Ramos (cell line): ENCODE data around the gene IKZF4.
"Not testable (repeated sequence)": the region's sequence is repeated elsewhere in the genome, so short reads cannot be mapped to it uniquely, and the experiment has no call there.

Experiments used
- in situ Hi-C: fragments of 300-500 bp; cut with MboI; formaldehyde crosslinking; loops from one replicate; pipeline ENCODE4 v1.14.3; 2022; ENCODE audit warnings: low sequenced_read_pairs; ENCODE audit not compliant: unreplicated experiment

The IKZF4 gene

DNA sequence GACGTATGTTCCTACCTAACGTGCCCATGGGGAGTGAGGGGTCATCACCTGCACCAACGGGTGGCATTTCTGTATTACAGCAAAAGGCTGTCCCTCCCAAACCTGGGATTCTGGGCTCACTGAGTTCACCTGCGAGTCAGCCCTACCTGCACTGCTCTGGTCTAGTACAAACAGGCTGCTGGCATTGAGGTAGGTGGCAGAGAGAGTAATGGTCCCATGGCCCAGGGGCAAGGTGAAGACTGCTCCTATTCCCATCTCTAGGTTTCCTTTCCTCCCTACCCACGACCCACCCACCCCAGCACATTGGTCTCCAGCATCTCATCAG lies 23.3 kb upstream of the IKZF4 start:
- in situ Hi-C loops = no loop called here

DNA sequence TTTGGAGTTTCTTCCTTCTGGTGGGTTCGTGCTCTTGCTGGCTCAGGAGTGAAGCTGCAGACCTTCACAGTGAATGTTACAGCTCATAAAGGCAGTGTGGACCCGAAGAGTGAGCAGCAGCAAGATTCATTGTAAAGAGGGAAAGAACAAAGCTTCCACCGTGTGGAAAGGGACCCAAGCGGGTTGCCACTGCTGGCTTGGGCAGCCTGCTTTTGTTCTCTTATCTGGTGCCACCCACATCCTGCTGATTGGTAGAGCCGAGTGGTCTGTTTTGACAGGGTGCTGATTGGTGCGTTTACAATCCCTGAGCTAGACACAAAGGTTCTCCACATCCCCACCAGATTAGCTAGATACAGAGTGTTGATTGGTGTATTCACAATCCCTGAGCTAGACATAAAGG lies 21.3 kb upstream of the IKZF4 start:
- in situ Hi-C loops = not testable (repeated sequence)

DNA sequence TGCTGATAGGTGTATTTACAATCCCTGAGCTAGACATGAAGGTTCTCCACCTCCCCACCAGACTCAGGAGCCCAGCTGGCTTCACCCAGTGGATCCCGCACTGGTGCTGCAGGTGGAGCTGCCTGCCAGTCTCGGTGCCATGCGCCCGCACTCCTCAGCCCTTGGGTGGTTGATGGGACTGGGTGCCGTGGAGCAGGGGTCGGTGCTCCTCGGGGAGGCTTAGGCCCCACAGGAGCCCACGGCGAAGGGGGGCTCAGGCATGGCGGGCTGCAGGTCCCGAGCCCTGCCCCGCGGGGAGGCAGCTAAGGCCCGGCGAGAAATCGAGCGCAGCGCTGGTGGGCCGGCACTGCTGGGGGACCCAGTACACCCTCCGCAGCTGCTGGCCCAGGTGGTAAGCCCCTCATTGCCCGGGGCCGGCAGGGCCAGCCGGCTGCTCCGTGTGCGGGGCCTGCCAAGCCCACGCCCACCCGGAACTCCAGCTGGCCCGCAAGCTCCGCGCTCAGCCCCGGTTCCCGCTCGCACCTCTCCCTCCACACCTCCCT lies 20.8 kb upstream of the IKZF4 start:
- in situ Hi-C loops = not testable (repeated sequence)

DNA sequence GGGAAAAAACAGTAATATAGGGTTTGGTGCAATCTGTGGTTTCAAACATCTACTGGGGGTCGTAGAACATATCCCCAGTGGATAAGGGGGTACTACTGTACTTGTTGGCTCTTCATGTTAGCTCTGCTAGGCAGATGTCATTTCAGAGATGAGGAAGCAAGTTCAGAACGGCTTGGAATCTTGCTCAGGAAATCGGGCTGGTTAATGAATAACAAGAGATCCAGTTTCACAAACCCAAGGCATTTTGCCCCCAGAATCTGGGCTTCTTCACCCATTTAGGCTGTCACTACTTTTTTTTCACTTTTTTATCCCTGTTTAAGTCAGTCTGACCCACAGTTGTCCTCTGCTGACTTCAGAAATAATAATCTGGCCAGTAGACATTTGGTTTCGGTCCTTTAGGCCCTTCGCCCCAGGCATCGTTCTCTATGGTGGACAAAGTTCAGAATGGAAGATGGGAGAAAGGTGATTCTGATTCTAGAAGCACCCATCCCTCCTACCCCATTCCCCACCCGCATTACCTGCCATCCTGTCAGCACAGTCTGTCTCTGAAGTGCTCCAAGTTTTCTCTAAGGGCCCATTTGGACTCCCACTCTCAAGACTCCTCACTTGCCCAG lies 19.2 kb upstream of the IKZF4 start:
- in situ Hi-C loops = no loop called here

DNA sequence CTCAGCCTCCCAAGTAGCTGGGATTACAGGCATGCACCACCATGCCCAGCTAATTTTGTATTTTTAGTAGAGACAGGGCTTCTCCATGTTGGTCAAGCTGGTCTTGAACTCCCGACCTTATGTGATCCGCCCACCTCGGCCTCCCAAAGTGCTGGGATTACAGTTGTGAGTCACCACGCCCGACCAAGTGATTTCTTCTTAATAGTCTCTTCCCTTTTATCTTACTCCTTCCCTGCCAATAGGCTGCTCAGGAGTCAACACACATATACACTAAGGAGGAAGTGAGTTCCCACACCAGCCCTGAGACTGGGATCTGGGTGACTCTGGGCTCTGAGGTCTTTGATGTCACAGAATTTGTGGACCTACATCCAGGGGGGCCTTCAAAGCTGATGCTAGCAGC lies 17.5 kb upstream of the IKZF4 start:
- in situ Hi-C loops = not testable (repeated sequence)

DNA sequence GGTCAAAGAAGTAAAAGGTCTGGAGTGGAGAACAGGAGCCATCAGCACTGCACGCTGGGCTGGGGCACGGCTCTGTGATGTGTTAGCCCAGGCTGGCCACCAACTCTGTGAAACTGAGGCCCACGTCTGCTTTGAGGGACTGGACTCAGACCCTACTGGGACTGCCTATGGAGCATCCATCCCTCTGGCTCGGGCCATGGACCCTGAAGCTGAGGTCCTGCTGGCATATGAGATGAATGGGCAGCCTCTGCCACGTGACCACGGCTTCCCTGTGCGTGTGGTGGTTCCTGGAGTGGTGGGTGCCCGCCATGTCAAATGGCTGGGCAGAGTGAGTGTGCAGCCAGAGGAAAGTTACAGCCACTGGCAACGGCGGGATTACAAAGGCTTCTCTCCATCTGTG lies 16.6 kb upstream of the IKZF4 start:
- in situ Hi-C loops = no loop called here

DNA sequence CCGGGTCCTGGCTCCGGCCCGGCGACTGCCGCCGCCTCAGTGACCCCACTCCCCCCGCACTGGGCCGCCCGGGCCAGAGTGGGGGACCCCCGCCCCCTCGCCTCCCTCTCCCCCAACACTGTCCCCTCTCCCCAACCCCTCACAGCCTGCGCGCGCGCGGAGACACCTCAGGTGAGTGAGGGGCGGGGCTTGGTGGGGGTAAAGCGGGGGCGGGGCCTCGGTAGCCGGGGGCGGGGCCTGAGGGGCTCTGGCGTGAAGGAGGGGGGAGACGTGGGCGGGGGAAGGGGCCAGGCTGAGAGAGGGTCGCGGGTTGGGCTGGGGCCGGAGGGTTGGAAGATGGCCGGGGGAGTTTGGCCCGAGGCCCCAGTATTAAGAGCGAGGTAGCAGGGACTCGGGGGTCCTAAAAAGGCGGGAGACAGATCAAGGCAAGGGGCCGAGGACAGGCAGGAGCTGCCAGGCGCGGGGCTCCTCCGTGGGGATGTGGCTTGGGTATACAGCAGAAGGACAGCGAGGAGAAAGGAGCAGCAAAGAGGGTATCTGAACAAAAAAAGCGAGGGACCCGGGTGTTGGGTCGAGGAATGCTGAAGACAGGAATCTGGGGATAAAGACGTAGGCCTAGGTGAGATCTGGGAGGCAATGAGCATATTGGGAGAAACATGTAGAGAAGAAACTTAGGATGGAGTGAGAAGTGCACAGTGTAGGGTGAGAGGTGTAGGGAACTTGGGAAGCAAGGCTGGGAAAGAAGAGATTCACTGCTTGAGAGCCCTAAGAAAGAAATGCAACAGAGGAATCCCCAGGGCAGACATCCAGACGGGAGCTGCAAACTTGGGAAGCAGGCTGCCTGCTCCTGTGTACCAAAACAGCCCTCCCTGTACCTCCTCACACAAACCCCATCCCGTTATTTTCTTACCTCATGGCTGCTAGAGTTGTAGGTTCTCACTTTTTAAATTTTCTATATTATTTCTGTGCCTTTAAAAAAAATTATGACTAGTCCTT lies 13.0 kb upstream of the IKZF4 start:
- in situ Hi-C loops = no loop called here

DNA sequence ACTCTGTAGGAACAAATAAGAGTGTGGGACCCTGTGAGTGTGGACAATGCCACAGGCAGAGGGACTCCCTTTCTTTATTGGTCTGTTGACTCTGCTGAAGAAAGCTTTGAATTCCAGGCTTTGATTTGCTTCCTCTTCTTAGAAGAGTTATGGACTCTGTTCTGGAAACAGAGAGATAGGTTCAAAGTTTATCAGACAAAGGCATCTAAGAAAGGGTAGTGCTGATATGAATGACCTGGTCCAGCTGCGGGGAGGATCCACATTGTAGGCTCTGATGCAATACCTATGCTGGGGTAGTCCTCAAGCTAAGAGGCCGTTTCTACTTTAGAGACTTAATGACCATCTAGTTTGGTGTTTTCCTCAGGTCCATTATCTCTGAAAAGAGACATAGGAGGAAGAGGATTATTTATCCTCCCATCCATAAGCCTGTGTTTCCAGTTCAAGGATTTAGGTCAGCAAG lies 10.7 kb upstream of the IKZF4 start:
- in situ Hi-C loops = no loop called here

DNA sequence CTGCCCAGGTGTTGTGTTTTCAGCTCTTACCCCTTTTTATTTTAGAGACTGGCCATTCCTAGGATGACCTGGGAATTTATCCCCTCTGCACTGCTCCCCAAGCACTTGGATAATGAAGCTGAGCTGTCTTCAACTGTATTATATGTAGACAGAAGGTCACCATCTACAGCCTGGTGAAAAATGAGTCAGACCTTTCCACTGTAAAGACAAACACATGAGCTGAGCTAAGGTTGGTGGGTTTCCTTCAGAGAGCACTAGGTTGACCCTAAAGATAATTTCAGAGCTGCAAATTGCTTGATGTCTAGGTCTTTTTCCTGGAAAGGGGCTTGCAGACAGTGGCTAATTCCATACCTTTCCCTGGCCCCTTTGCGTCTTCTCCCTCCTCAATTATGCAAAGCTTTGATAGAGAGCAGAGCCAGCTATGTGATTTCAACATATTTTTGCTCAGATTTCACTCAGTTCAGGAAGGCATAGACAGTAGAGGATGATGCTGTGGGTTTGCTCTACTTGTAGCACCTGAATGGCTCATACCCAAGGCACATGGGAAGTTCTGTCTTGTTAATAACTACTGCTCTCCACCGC lies 9.2 kb upstream of the IKZF4 start:
- in situ Hi-C loops = no loop called here

DNA sequence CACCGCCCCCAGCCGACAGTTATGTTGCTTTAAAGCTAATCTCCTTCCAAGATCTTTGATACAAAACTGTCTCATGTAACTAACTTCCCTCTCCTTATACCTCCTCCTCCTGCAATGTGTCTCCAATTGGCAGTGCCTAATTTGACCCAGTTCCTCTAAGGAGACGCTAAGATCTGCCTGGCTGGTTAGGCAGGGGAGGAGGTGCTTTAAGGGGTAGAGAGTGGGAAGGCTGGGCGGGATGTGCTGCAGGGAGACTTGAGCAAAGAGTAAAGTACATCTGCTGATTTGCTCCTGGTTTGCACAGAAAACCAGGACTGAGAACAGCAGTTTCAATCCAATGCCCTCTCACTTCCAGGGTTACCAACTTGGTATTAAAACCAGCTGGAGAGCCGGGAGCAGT lies 7.4 kb upstream of the IKZF4 start:
- in situ Hi-C loops = no loop called here

DNA sequence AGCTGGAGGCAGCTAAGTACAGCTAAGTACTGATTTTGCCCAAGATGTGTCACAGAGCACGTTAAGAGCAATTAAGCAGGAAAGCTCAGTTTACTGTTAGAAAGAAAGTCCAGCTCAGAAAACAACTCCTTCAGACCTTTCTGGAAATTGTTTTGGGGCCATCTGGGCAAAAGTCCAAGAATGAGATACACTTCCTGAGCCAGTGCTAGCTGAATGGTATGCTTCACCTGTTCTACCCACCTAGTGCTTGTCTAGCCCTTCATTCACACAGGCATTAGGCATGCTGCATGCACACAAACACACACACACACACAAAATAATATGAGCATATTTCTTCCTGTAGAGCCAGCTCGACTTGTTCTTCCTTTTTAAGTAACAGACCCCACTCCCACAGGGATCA lies 6.6 kb upstream of the IKZF4 start:
- in situ Hi-C loops = no loop called here

DNA sequence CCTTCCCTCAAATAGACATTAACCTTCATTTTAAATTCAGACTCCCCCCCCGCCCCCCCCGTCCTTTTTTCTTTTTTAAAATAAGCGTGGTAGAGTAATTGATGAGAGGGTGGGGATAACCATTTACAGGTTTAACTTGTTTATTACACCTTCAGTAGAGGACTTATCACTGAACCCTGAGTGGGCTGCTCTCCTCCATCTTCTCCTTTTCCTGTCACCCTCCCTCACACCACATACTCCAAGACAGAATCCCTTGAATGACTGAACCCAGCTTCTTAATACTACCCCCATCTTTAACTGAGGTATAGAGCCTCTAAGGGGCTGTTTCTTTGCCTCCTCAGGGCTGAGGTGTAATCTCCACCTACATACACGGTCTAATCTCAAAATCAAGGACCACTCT lies 3.7 kb upstream of the IKZF4 start:
- in situ Hi-C loops = no loop called here

DNA sequence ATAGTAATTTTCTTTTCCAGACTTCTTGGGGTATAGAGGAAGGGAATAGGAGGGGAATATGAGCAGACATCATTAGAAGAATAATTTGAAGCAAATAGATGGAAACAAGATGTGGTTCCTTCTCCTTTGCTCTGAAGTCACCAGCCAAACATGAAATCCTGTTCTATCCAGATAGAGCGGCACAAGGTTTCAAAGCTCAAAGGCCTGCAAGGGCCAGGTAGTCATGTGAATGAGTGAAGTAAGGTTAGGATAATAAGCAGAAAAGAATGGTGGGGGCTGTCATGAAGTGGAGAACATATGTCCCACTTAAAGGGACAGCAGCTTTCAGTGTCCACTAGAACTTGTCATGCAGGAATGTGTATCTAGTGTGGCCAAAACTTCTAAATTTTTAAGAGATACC lies 2.5 kb upstream of the IKZF4 start:
- in situ Hi-C loops = no loop called here

DNA sequence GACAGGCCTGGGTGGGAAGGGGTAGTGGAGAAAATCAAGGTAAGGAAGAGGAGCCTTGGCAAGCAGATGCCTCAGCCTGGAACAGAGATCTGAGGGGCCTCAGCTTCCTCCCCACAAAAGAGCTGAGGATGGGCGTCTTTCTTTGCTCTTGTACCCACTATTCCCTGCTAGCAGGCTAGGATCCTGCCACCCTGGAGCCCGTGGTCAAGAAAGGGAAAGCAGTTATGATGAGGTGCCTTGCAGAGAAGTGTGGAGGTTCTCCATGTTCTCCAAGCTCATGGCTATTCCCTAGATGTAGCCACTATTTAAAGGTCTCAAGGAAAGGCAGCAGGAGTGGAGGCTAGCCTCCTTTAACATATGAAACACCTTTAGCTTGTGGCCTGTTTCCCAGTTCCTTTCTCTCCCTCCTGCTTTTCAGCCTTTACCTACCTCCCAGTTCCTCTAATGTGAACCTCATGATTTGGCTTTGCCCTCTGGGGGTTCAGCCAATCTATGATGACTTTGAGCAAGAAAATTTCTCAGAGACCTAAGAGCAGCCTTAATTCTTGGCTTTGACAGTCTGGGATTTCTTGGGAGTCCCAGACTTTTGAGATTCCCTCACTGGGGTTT lies 1.1 kb downstream of the IKZF4 start:
- in situ Hi-C loops = no loop called here

DNA sequence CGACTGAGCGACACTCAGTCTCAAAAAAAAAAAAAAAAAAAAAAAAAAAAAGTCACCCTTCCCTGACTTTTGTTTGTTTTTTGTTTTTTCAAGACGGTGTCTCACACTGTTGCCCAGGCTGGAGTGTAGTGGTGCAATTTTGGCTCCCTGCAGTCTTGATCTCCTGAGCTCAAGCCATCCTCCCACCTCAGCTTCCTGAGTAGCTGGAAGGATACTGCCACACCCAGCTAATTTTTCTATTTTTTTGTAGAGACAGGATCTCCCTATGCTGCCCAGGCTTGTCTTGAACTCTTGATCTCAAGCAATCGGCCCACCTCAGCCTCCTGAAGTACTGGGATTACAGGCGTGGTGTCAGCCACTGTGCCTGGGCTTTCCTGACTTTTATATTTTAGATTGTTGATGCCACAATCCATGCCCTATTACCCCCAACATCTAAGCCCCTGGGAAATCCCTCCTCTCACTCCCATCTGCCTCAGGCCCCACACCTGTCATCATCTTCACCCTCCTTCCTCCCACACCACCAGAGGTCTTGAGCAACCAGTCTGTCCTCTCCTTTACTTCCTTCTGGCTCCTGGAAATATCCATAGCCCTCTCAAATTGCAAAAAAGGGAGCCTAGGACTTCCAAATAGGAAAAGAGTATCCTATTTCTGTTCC lies 7.8 kb downstream of the IKZF4 start:
- in situ Hi-C loops = no loop called here

DNA sequence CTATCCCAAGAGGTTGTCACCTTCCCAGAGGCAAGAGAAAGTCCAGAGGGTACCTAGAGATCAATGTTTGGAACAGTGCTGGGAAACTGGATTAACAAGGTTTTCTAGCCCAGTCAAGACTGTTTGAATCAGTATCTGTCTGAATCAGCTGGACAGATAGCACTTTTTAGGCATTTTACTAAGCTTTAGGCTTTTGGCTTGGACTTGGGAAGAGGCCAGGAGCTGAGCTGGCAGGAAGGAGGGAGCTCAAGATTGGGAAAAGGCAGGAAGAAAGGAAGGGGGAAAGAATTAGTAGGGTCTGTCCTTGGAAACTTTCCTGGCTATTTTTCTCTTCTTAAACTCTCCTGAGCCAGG lies 8.3 kb downstream of the IKZF4 start:
- in situ Hi-C loops = no loop called here

DNA sequence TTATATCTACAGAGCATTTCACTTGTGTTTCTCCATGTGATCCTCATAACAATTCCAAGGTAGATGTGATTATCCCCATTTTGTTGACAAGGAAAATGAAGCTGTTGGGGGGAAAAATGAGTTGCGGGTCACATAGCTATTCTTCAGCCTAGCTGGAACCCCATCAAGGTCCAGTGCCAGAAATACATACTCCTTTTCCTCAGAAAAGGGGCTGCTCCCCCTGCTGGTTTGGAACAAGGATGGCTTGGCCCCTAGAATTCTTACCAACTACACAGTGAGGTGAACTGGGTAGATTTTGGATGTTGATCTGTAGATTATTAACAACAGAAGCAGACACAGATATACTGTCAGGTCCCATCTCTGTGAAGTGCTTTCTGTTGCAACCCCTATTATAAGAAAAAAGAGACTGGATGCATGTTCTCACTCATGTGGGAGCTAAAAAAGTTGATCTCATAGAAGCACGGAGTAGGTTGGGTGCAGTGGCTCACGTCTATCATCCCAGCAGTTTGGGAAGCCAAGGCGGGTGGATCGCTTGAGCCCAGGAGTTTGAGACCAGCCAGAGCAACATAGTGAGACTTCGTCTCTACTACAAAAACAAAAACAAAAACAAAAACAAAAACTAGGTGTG lies 8.9 kb downstream of the IKZF4 start:
- in situ Hi-C loops = loop anchor here (10.0 kb wide), 1 partner anchor 295 kb away; no protein-coding TSS in a partner anchor

DNA sequence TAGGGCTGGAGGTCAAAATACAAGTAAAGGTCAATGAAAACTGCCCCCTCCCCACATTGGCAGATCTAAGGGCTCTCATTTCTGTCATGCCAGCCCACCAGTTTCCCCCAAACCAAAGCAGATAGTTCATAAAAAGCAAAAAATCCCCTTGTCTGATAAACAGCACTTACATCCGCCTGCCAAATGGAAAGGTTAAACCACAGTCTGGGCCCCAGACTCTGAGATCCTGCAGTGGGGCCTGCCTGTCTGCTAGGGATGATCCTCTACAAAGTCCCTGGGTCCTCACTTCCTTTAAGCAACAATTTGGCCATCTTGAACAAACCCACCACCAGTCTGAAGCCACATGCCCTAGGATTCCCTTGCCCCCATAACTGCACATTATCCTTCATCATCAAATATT lies 11.1 kb downstream of the IKZF4 start:
- in situ Hi-C loops = loop anchor here (10.0 kb wide), 1 partner anchor 297 kb away; no protein-coding TSS in a partner anchor

DNA sequence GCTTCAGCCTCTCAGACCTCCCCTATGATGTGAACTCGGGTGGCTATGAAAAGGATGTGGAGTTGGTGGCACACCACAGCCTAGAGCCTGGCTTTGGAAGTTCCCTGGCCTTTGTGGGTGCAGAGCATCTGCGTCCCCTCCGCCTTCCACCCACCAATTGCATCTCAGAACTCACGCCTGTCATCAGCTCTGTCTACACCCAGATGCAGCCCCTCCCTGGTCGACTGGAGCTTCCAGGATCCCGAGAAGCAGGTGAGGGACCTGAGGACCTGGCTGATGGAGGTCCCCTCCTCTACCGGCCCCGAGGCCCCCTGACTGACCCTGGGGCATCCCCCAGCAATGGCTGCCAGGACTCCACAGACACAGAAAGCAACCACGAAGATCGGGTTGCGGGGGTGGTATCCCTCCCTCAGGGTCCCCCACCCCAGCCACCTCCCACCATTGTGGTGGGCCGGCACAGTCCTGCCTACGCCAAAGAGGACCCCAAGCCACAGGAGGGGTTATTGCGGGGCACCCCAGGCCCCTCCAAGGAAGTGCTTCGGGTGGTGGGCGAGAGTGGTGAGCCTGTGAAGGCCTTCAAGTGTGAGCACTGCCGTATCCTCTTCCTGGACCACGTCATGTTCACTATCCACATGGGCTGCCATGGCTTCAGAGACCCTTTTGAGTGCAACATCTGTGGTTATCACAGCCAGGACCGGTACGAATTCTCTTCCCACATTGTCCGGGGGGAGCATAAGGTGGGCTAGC lies 13.9 kb downstream of the IKZF4 start:
- in situ Hi-C loops = loop anchor here (10.0 kb wide), 1 partner anchor 300 kb away; no protein-coding TSS in a partner anchor
